OCI-LY1 (cell line): ENCODE data around the gene KCNRG.

Source experiments
- CTCF ChIP-seq: fragments of 200-600 bp; sonication (generic), shearing (Covaris generic); IDR thresholded peaks from 2 replicates; pipeline ENCODE4 v1.5.1; 2017; ENCODE audit warnings: mild to moderate bottlenecking, antibody characterized with exemption, low read length, moderate library complexity, mixed read lengths
- EZH2 ChIP-seq: fragments of 200-600 bp; sonication (generic), shearing (Covaris generic); IDR thresholded peaks from 2 replicates; pipeline ENCODE4 v1.8.0; 2017; ENCODE audit warnings: borderline replicate concordance, mixed run types, mild to moderate bottlenecking, antibody characterized with exemption, low read length, moderate library complexity, mixed read lengths

- TF ChIP-seq CTCF, result no peak
- TF ChIP-seq EZH2, result no peak
These were observed 22.1 kb upstream of the KCNRG start for GRCh38 chr13:49993111-49993510.
